ENCODE data around the gene SFMBT2. TPM values are rescaled to one million over a fixed set of nuclear protein-coding genes. Genes with fewer than 3 reads are reported as not detected.

The SFMBT2 gene
- total RNA-seq, 1 donor from 2014 or later = 11.0 TPM

DNA sequence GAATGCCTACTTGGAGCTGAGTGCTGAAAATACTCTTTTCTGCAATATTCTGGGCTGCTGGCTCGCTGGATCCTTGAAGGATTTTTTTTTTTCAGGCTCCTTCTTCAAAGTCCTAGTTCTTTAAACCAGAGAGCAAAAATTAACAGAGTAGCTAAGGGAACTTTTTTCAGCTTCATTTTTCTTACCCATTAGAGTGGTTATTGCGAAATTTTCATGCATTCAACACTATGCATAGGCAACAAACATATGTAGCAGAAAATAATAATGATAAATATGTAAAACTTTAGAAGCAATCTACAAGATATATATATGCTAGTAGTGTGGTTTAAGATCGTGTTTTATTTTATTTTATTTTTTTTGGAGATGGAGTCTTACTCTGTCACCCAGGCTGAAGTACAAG is 264.6 kb downstream of the SFMBT2 start:
- Histone ChIP-seq H3K27ac (replicated peaks) (no peak overlapping the region), H3K9me3 (replicated peaks) (no peaks in the 10 kb centered on the region), H3K4me1 (no peaks in the 10 kb centered on the region), H3K27me3 (ENCODE audit: low read depth) (peaks cover 62% of the 10 kb centered on the region), H3K36me3 (no peaks in the 10 kb centered on the region), H3K4me3 (no peak overlapping the region)
- TF ChIP-seq, protein P1, sequence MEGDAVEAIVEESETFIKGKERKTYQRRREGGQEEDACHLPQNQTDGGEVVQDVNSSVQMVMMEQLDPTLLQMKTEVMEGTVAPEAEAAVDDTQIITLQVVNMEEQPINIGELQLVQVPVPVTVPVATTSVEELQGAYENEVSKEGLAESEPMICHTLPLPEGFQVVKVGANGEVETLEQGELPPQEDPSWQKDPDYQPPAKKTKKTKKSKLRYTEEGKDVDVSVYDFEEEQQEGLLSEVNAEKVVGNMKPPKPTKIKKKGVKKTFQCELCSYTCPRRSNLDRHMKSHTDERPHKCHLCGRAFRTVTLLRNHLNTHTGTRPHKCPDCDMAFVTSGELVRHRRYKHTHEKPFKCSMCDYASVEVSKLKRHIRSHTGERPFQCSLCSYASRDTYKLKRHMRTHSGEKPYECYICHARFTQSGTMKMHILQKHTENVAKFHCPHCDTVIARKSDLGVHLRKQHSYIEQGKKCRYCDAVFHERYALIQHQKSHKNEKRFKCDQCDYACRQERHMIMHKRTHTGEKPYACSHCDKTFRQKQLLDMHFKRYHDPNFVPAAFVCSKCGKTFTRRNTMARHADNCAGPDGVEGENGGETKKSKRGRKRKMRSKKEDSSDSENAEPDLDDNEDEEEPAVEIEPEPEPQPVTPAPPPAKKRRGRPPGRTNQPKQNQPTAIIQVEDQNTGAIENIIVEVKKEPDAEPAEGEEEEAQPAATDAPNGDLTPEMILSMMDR (IDR thresholded peaks at IDR 0.05; ENCODE audit: borderline replicate concordance) = no peak
- DNase-seq = no peak
- intact Hi-C loops (cut with micrococcal nuclease) = no loop called here

DNA sequence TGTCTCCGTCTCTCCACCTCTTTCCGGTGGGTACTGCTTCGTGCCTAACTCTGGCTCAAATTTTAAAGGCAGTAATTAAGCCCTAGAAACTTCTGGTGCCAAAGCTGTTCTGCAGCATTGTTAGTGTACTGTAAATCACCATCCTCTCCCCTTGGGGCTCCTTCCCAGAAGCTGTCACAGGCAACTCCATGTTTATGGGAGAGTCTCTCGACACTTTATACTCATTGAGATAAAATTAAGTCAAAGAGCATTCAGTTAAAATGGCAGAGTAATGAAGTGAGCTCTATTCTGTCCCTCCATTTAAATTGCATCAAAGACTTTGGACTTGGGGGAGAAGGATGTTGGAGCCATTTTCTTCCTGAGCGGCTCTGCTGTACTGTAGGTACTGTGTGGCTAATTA is 274.8 kb downstream of the SFMBT2 start:
- no peak for DNase-seq
- Histone ChIP-seq H3K9me3 (replicated peaks) (peaks cover 5% of the 10 kb centered on the region), H3K27me3 (ENCODE audit: low read depth) (peaks cover 59% of the 10 kb centered on the region), H3K4me3 (no peak overlapping the region), H3K27ac (replicated peaks) (no peak overlapping the region), H3K36me3 (no peaks in the 10 kb centered on the region), H3K4me1 (no peaks in the 10 kb centered on the region)
- intact Hi-C loops (cut with micrococcal nuclease) = no loop called here
- TF ChIP-seq, protein P1 (IDR thresholded peaks at IDR 0.05; ENCODE audit: borderline replicate concordance) = no peak

DNA sequence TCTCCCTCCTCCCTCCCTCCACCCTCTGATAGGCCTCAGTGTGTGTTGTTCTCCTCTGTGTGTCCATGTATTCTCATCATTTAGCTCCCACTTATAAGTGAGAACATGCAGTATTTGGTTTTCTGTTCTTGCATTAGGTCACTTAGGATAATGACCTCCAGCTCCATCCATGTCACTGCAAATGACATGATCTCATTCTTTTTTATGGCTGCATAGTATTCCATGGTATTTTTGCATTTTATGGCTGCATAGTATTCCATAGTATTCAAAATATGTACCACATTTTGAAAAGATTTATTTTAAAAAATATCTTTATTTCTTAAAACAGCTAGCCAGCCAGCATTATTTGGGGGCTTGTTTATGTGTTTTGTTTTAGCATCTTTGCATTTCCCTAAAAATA is 275.6 kb downstream of the SFMBT2 start:
- intact Hi-C loops (cut with micrococcal nuclease) = no loop called here
- Histone ChIP-seq H3K27ac (replicated peaks) (no peak overlapping the region), H3K36me3 (no peaks in the 10 kb centered on the region), H3K4me1 (no peaks in the 10 kb centered on the region), H3K9me3 (replicated peaks) (peaks cover 5% of the 10 kb centered on the region), H3K27me3 (ENCODE audit: low read depth) (peaks cover 64% of the 10 kb centered on the region), H3K4me3 (no peak overlapping the region)
- no peak for DNase-seq
- TF ChIP-seq, protein P1 (IDR thresholded peaks at IDR 0.05; ENCODE audit: borderline replicate concordance) = no peak

DNA sequence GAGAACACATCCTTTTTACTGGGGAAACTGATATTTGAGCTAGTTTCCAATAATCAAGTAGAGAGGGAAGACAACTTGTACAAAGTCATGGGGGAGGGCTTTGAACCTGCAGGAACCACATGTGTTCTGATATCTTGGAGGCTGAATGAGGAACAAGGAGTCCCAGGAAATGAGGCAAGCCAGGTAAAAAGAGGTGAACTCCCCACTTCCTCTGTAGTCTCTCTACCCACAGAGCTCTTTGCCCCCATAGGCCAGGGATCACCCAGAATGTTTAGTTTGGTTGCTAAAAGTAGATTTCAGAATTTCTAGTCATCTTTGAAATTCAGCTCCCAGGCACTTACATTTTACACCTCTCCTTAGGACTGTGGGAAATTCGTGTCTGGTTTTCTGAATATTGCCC is 276.4 kb downstream of the SFMBT2 start:
- no peak for DNase-seq
- intact Hi-C loops (cut with micrococcal nuclease) = no loop called here
- Histone ChIP-seq H3K4me3 (no peak overlapping the region), H3K27me3 (ENCODE audit: low read depth) (peaks cover 64% of the 10 kb centered on the region), H3K9me3 (replicated peaks) (peaks cover 5% of the 10 kb centered on the region), H3K36me3 (no peaks in the 10 kb centered on the region), H3K27ac (replicated peaks) (no peak overlapping the region), H3K4me1 (no peaks in the 10 kb centered on the region)
- TF ChIP-seq, protein P1 (IDR thresholded peaks at IDR 0.05; ENCODE audit: borderline replicate concordance) = no peak

DNA sequence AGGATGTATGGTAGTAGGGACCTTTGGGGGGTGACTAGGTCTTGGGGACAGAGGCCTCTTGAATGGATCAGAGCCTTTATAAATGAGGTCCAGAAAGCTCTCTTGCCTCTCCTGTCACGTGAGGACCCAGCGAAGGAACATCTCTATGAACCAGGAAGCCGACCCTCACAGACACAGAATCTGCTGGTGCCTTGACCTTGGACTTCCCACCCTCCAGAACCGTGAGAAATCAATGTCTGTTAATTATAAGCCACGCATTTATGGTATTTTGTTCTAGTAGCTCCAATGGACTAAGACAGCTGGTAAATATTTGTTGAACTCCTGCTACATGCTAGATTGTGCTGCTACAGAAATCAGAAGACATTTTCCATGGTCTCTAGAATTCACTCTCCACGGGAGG is 276.9 kb downstream of the SFMBT2 start:
- no peak overlapping the region for H3K4me3 ChIP-seq
- no peak for DNase-seq
- no peak overlapping the region for H3K27ac ChIP-seq (replicated peaks)
- H3K36me3 ChIP-seq = no peaks in the 10 kb centered on the region
- TF ChIP-seq, protein P1 (IDR thresholded peaks at IDR 0.05; ENCODE audit: borderline replicate concordance) = no peak
- no peaks in the 10 kb centered on the region for H3K4me1 ChIP-seq
- intact Hi-C loops (cut with micrococcal nuclease) = no loop called here
- H3K27me3 ChIP-seq (ENCODE audit: low read depth) = peaks cover 64% of the 10 kb centered on the region
- peaks cover 5% of the 10 kb centered on the region for H3K9me3 ChIP-seq (replicated peaks)

DNA sequence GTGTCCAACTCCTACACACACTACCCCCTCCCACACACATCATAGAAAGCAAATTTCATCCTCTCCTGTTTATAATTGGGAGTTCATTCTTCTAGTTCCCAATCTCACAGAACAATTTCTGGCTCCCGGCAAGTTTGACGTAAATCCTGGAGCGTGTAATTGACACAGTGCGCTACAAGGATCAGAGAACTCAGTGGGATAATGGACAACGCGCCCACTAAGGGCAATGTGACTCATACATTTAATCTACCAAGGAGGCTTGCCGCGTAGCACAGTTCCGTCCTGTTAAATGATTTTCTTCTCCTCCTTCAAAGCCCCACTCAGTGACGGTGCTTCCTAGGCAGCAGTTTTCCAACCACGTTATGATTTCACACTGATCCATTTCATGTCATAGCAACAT is 277.6 kb downstream of the SFMBT2 start:
- DNase-seq = no peak
- Histone ChIP-seq H3K27me3 (ENCODE audit: low read depth) (peaks cover 64% of the 10 kb centered on the region), H3K4me1 (no peaks in the 10 kb centered on the region), H3K9me3 (replicated peaks) (peaks cover 5% of the 10 kb centered on the region), H3K27ac (replicated peaks) (no peak overlapping the region), H3K36me3 (no peaks in the 10 kb centered on the region), H3K4me3 (no peak overlapping the region)
- intact Hi-C loops (cut with micrococcal nuclease) = no loop called here
- TF ChIP-seq, protein P1 (IDR thresholded peaks at IDR 0.05; ENCODE audit: borderline replicate concordance) = no peak

Measured in left ventricle myocardium inferior (tissue), 1 donor.